Skeletal muscle cell (primary cell): ENCODE results near the gene PGBD5.

ENCODE experiments used
- DNase-seq: peaks from one replicate; pipeline ENCODE4 v3.0.0-alpha.2; 2010; ENCODE audit warnings: low read depth
- H3K4me3 ChIP-seq: 2 replicates; pipeline ENCODE4 v1.5.1; 2011; ENCODE audit warnings: low read depth, mild to moderate bottlenecking, control low read depth, low read length, moderate library complexity

Gene PGBD5

DNA sequence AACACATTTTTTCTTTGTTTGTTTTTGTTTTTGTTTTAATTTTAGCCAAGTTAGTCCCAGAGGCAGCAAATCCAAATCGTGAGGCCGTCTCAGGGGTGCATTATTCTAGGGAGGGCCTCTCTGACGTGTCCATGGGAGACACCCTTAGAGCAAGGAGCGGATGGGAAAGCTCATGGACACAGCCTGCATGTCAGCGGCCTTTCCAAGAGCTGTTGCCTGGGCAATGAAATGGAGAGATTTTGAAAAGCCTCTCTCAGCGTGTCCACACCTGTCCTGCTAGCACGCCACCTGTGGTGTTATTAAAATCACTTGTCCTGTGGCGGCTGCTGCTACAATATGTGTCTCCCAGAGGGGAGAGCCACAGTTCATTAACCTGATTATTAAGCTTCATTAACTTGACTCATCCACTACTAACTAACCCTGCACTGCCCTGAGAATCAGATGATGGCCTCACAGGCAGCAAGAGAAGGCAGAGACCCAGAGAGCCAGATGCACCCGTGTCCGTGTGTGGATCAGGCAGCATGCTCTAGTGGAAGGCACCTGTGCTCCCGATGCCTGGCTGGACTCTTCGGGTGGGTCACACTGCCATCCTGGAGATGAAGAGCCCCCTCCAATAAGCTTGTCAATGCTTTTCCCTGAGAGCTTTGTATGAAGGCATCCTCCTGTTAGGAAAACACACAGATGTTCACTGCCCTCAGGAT, 133.3 kb downstream of the PGBD5 start:
- no peak for DNase-seq
- no peak overlapping the region for H3K4me3 ChIP-seq

GRCh38 chr1:230291731-230292620, 134.2 kb downstream of the PGBD5 start:
- no peak overlapping the region for H3K4me3 ChIP-seq
- DNase-seq, result no peak

DNA sequence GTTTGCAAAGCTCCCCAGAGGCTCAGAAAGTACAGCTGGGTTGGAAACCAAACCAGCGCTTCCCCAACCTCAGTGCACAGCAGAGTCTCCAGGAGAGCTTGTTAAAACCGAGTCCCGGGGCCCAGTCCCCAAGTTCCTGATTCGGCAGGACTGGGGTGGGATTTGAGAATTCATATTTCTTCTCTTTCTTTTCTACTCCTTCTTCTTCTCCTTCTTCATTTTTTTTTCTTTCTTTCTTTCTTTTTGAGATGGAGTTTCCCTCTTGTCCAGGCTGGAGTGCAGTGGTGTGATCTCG, 136.8 kb downstream of the PGBD5 start:
- H3K4me3 ChIP-seq, result no peak overlapping the region
- no peak for DNase-seq

- no peak for DNase-seq
- H3K4me3 ChIP-seq, result no peak overlapping the region
These were observed 137.3 kb downstream of the PGBD5 start for GRCh38 chr1:230288641-230289349.

GRCh38 chr1:230287674-230288315, 138.3 kb downstream of the PGBD5 start:
- H3K4me3 ChIP-seq, result no peak overlapping the region
- no peak for DNase-seq

DNA sequence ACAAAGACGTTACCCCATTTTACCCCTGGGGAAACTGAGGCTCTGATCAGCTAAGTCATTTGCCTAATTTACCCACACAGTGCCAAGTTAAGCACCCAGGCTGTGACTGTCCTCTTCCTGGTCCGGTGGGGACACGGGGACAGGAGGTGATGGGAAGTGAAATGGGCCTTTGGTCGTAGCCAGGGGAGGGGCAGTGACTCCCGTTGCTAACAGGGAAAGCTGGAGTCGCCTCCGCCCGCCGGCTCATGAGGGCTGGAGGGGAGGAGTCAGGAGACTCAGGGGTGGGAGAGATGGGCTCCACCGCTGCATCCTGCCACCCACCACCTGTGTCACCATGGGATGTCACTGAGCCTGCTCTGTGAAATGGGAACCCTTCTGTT, 139.3 kb downstream of the PGBD5 start:
- DNase-seq, result no peak
- no peak overlapping the region for H3K4me3 ChIP-seq

DNA sequence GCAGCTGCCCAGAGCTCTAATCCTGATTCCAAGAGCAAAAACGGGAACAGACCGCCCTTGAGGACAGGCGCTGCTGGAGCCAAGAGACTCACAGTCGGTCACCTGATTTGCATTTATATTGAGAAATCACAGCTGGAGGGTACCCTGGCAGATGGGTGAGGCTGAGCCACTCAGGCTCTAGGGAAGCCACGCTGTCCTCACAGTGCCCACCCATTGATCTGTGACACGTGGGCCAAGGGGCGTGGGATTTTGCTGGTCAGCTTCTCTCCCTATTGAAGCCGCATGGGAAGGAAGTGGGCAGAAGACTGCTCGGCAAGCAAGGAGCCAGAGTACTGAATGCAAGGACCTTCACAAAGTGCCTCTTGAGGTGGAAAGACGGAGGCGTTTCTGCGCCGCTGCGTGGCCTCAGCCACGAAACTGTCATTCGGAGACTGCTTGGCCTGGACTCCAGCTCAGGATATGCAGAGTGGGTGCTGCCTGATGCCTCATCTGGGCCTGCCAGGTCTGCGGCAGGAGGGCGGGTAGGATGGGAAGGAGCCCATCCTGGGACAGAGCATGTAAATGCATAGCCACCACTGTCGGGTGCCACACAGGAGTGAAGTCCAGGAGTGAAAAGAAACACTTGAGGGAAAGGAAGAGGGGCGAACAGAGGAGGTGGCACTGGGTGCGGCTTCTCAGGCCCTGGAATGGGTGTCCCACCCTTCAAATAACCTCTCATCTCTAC, 139.8 kb downstream of the PGBD5 start:
- DNase-seq, result no peak
- H3K4me3 ChIP-seq, result no peak overlapping the region

DNA sequence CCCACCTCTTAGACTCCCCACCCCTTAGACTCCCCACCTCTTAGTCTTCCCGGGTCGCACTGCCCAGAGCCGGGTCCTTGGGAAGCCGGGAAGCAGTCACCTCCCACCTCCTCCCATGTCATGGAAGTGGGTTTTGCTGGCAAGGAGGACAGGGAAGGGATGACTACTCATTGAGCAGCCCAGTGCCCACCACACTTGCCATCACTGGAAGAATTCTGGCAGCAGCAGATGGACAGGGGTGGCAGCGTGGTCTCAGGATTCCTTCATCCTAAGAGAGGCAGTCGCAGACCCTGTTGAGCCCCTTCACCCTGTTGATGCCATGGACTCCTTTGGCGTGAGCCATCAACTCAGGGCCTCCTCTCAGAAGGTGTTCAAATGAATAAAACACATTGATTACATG, 140.8 kb downstream of the PGBD5 start:
- no peak overlapping the region for H3K4me3 ChIP-seq
- DNase-seq, result no peak

- H3K4me3 ChIP-seq, result no peak overlapping the region
- DNase-seq, result no peak
These were observed 141.2 kb downstream of the PGBD5 start for GRCh38 chr1:230284891-230285290.

- H3K4me3 ChIP-seq, result no peak overlapping the region
- no peak for DNase-seq
These were observed 142.5 kb downstream of the PGBD5 start for GRCh38 chr1:230283678-230284077.

DNA sequence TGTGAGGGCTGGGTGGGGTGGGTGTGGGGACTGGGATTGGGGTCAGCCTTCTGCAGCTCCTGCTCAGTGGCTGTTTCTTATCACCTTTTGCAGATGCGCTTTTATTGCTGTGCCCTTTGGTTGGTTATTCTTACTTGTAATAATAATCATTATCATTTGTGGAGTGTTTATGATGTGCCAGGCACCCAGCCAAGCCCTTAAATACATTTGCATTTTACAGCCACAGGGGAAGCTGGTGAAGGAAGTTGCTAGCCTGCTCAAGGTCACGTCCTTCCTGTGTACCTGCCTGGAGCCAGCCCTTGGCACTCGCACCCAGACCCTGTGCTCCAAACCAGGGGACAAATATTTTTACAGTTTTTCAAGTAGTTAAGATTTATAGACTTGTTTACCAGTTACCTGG, 144.0 kb downstream of the PGBD5 start:
- DNase-seq, result no peak
- H3K4me3 ChIP-seq, result no peak overlapping the region

- no peak for DNase-seq
- H3K4me3 ChIP-seq, result no peak overlapping the region
These were observed 144.6 kb downstream of the PGBD5 start for GRCh38 chr1:230281556-230281955.

DNA sequence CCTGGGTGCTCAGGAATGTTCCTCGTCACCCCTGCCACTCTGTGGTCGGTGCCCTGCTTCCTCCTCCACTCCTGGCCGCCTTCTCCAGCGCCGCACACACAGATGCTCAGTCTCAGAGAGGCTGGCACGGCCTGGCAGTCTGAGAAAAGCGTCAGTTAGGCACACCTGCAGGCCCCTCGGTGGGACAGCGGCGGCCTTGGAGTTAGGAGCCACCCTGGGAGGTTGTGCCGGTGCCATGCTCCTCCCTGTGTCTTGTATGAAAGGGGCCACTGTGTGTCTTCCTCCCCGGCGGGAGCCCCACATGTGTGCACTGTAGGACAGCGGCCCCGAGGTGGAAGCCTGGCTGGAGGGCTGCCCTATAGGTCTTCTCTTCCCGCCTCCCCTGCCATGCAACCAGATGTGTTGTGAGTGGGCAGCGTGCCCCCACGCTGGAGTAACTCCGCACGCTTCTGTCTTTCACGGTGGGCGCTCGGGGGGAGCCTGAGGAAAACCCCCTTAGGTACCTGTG, 145.2 kb downstream of the PGBD5 start:
- H3K4me3 ChIP-seq, result no peak overlapping the region
- no peak for DNase-seq

GRCh38 chr1:230280054-230280795, 145.9 kb downstream of the PGBD5 start:
- DNase-seq, result no peak
- H3K4me3 ChIP-seq, result no peak overlapping the region

DNA sequence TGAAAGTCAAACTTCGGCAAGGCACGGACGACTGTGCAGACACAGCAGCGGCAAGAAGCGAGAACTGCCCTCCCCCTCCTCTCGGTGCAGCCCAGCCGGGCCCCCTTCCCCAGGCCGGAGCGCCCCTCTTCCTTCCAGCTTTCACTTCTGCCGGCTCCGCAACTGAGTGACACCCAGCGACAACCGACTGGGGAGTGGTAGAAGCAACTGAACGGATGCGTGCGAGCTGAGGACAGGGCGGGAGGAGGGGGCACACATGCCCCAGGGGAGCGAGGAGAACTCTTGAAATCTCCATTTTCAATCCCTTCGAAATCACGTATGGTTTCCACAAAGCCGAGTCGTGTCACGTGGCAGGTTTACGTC, 146.6 kb downstream of the PGBD5 start:
- no peak for DNase-seq
- no peak overlapping the region for H3K4me3 ChIP-seq

- H3K4me3 ChIP-seq, result no peak overlapping the region
- DNase-seq, result no peak
These were observed 147.1 kb downstream of the PGBD5 start for GRCh38 chr1:230278871-230279582.

DNA sequence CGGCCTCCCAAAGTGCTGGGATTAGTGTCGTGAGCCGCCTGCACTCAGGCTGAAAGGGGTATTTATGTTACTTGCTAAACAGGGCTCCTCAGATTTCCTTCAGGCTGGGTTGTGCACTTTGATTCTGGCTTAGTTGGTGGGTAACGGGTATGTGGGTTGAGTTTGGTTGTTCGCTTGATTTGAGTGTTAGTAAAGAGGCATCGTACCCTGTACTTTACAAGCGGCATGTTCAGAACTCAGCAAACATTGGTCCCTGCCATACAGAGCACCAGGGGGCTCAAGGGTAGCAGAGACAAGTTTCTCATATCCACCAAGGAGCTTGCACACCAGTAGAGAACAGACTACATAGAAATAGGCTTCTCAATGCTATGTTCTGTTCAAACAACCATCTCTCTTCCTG, 147.8 kb downstream of the PGBD5 start:
- no peak overlapping the region for H3K4me3 ChIP-seq
- DNase-seq, result no peak
